ENCODE data around the gene STXBP5L.
"Not testable (repeated sequence)": the region's sequence is repeated elsewhere in the genome, so short reads cannot be mapped to it uniquely, and the experiment has no call there.

The STXBP5L gene

DNA sequence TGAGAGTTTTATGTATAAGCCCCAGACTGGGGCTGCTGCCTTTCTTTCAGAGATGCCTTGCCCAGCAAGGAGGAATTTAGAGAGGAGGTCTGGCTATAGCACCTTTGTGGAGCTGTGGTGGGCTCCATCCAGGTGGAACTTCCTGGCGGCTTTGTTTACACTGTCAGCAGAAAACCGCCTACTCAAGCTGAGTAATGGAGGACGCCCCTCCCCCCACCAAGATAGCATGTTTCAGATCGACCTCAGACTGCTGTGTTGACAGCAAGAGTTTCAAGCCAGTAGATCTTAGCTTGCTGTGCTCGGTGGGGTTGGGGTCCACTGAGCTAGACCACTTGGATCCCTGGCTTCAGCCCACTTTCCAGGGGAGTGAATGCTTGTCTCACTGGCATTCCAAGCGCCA is 155.6 kb downstream of the STXBP5L start:
- no peak for DNase-seq

DNA sequence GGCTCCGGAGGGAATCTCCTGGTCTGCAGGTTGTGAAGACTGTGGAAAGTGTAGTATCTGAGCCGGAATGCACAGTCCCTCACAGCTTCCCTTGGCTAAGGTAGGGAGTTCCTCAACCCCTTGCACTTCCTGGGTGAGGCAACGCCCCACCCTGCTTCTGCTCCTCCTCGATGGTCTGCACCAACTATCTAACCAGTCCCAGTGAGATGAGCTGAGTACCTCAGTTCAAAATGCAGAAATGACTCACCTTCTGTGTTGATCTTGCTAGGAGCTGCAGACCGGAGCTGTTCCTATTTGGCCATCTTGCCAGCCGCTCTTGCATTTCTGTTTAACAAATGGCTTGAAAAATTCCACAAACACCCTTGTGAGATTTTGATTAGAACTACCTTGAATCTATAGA is 156.1 kb downstream of the STXBP5L start:
- DNase-seq = no peak

DNA sequence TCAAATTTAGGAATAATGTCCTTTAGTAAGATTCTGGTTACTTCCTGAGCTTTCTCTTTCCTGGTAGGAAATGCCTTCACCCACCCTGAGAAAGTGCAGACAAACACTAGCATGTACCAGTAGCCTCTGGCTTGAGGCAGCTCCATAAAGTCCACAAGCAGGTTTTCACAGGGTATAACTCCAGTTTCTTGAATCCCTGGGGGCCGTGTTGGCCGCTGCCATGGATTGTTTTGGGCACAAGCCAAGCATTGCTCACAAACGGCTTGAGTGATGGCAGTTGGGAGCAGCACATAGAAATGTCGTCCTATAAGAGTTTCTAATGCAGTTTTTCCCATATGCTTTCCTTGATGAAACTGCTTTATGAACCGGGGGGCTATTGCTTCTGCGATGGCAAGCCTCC is 164.1 kb downstream of the STXBP5L start:
- no peak for DNase-seq

DNA sequence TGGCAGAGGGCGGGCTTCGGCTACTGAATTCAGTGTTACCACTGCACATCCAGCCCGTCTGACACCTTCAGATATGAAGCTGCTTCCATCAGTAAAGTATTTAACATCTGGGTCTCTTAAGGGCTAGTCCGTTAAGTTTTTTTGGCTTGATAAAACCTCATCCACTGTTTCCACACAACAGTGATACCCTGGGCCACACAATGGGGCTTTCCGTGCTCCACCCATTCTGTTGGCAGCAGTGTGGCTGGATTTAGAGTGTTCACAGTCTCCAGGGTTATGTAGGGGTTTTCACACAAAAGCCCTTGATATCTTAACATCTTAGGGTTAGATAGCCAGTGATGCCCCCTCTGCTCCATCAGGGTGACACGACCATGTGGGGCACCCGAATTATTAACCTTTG is 165.0 kb downstream of the STXBP5L start:
- no peak for DNase-seq

DNA sequence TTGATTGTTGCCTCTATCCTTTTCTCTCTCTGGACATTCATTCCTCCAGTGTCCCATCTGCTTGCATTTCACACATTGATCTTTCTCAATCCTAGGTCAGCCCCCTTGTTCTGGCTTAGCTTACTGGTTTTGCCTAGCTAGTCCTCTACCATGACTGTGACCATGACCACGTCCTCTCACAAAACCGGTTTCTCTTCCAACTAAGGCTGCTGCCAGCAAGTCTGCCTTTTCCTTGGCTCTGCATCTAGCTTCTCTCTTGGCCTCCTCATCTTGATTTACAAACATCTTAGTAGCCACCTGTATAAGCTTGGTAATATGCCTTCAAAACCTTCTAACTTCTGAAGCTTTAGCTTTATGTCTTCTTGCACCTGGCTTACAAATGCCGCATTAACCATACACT is 167.2 kb downstream of the STXBP5L start:
- no peak for DNase-seq

DNA sequence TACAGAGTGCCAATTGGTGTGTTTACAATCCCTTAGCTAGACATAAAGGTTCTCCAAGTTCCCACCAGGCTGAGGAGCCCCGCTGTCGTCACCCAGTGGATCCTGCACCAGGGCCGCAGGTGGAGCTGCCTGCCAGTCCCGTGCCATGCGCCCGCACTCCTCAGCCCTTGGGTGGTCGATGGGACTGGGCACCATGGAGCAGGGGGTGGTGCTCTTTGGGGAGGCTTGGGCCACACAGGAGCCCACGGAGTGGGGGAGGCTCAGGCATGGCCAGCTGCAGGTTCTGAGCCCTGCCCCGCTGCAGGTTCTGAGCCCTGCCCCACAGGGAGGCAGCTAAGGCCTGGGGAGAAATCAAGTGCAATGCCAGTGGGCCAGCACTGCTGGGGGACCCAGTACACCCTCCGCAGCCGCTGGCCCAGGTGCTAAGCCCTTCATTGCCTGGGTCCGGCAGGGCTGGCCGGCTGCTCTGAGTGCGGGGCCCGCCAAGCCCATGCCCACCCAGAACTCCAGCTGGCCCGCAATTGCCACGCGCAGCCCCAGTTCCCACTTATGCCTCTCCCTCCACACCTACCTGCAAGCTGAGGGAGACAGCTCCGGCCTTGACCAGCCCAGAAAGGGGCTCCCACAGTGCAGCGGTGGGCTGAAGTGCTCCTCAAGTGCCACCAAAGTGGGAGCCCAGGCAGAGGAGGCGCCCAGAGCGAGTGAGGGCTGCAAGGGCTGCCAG is 170.5 kb downstream of the STXBP5L start:
- DNase-seq = not testable (repeated sequence)

DNA sequence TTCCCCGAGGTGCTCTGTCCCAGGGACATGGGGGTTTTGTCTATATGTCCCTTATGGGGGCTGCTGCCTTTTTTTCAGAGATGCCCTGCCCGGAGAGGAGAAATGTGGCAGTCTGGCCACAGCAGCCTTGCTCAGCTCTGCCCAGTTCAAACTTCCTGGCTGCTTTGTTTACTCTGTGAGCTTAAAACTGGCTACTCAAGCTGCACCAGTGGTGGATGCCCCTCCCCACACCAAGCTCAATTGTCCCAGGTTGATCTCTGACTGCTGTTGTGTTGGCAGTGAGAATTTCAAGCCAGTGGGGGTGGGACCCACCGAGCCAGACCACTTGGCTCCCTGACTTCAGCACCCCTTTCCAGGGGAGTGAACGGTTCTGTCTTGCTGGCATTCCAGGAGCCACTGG is 188.9 kb downstream of the STXBP5L start:
- DNase-seq = no peak

DNA sequence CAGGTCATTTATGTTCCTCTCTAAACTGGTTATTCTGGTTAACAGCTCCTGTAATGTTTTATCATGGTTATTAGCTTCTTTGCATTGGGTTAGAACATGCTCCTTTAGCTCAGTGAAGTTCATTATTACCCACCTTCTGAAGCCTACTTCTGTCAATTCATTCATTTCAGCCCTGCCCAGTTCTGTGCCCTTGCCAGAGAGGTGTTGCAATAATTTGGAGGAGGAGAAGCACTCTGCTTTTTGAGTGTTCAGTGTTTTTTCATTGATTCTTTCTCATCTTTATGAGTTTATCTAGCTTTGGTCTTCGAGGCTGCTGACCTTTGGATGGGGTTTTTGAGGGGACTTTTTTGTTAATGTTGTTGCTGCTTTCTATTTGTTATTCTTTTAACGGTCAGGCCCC is 203.1 kb downstream of the STXBP5L start:
- not testable (repeated sequence) for DNase-seq

- no peak for DNase-seq
Measured at GRCh38 chr3:121111914-121112612, 204.1 kb downstream of the STXBP5L start.

DNA sequence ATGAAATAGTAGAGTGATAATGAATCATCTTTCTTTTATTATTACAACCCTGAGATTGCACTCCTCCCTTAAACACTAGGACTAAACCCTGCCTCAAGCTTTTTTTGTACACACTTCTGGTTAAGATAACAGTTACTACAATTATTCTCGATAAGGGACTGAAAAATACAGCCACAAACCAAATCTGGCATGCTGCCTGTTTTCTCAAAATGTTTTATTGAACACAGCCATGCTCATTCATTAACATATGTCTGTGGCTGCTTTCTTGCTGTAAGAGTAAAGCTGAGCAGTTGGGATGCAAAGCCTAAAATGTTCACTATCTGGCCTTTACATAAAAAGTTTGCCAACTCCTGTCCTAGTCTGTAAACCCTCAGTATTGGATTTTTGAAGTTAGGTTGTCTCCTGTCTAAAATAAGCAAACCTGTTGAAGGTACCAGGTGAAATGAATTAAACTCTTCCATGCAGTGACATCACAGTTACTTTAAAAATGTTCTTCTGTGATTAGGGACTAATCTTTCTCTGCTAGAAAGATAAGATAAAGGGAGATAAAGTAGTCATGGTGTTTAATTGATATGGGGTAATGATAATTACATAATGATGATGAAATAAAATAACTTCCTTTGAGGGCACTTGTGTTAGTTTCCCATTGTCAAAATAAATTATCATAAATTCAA is 218.2 kb downstream of the STXBP5L start:
- DNase-seq = no peak

DNA sequence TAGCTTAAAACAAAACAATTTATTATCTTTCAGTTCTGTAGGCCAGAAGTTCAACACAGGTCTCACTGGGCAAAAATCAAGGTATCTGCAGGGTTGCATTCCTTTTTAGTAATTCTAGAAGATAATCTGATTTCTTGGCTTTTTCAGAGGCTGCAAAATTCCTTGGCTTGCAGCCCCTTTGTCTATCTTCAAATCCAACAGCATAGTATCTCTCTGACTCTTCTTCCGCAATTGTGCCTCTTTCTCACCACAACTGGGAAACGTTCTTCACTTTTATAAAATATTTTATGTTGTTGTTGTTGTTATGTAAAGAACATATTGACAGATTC is 218.7 kb downstream of the STXBP5L start:
- DNase-seq = no peak

DNA sequence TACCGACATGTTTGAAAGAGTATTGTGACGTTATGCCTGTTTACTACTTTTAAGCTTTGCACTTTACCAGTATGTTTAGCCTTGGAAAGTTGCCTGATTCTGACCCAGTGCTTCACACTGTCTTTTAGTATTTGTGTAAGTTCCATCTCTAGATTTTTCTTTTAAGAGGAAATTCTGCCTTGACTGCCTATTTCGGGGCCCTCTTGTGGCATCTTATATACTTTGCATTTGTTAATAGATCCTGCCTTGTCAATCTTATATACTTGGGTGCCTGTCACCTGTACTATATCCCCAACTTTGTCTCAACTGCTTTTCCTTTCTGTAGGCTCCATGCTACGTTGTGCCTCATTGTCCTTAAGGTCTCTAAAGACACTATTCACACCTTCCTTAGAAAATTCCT is 244.6 kb downstream of the STXBP5L start:
- DNase-seq = no peak

DNA sequence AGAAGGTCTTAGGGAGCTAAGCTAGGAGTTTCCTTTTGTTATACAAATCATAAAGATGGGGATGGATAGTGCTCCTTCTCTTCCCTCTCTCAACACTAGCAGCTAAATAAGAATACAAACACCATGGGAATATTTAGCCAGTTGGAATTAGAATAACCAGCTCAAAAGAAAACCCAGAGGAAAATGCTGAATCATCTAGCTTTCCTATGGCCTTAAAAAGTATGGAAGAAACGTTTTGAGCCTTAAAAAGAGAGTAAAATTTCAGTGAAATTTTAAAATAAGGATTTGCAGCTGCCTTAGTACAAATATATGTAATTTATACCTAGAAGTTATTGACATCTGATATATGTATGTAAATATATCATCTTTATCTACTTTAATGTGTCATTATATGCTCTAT is 245.8 kb downstream of the STXBP5L start:
- DNase-seq = no peak

GRCh38 chr3:121155028-121155427 is 247.0 kb downstream of the STXBP5L start:
- DNase-seq = no peak

GRCh38 chr3:121165397-121165837 is 257.4 kb downstream of the STXBP5L start:
- no peak for DNase-seq

GRCh38 chr3:121167374-121168139 is 259.6 kb downstream of the STXBP5L start:
- no peak for DNase-seq

DNA sequence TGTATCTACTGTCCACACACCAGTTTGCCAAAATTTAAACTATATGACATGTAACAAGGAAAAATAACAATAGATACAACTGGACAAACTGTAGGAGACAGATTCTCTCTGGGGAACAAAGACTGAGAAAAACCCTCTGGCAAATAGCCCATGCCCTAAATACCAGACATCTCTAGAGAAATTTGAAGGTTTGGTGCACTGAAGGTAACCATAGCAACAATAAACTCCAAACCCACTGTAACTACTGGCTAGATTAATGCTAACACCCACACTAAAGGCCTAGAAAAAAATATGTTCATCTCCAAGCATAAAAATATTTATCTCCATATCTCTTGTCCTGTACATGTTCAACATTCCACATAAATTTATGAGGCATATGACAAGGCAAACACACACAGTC is 267.1 kb downstream of the STXBP5L start:
- DNase-seq = no peak

DNA sequence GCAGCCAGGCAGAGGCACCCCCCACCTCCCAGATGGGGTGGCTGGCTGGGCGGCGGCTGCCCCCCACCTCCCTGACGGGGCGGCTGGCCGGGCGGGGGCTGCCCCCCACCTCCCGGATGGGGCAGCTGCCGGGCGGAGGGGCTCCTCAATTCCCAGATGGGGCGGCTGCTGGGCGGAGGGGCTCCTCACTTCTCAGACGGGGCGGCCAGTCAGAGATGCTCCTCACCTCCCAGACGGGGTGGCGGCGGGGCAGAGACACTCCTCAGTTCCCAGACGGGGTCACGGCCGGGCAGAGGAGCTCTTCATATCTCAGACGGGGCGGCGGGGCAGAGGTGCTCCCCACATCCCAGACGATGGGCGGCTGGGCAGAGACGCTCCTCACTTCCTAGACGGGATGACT is 282.6 kb downstream of the STXBP5L start:
- not testable (repeated sequence) for DNase-seq

- no peak for DNase-seq
Measured at GRCh38 chr3:121202573-121202972, 294.6 kb downstream of the STXBP5L start.

GRCh38 chr3:121223116-121223515 is 315.1 kb downstream of the STXBP5L start:
- DNase-seq = no peak

DNA sequence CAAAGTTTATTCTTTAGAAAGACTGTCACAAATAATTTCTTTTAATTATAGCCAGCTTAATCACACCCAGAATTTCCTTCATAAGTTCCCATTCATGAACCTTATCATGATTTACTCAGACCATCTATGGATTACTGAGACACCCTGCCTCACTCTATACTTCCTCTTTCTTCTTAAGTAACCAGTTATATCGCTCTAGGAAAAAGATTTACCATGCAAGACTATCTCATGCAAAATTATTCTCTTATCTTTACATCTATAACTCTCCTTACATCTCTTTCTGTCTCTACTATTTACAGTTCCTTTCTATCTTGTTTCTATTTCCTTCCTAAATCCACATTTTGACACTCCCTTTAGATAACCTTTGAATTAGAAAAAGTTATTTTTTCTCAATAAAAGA is 321.0 kb downstream of the STXBP5L start:
- DNase-seq = no peak

DNA sequence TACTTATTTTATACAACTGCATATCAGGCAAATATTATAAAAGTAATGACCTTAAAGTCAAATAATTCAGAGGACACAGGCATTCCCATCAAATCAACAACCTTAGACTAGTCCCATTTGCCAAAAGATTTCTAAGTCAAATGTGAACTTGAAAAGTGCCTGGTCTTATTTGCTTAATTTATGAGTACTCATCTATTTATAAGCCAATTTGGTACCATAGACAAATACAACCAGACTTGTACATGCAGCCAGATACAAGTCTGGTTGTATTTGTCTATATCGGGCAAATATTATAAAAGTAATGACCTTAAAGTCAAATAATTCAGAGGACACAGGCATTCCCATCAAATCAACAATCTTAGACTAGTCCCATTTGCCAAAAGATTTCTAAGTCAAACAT is 322.2 kb downstream of the STXBP5L start:
- not testable (repeated sequence) for DNase-seq

GRCh38 chr3:121231872-121232271 is 323.9 kb downstream of the STXBP5L start:
- no peak for DNase-seq

All from activated CD4-positive, alpha-beta T cell treated with anti-CD3 and anti-CD28 coated beads, Interleukin-2, Interleukin-6, amounts not matched to agents 100 ng/mL and 50 ng/mL, durations not matched to agents 16 hours and 8 hours (primary cell).